ENCODE data around the gene APOBEC3A. TPM values are rescaled to one million over a fixed set of nuclear protein-coding genes. Genes with fewer than 3 reads are reported as not detected.
"Not testable (repeated sequence)": the region's sequence is repeated elsewhere in the genome, so short reads cannot be mapped to it uniquely, and the experiment has no call there.

Gene APOBEC3A
- total RNA-seq, 2 experiments from 2014 or later, result not detected

GRCh38 chr22:38996105-38996504, 38.7 kb downstream of the APOBEC3A start:
- TF ChIP-seq CTCF (IDR thresholded peaks at IDR 0.05), result no peak
- H3K9me3 Mint-ChIP-seq, result peaks cover 3% of the 10 kb centered on the region
- DNase-seq, result no peak
- no peak overlapping the region for H3K27ac Mint-ChIP-seq
- peaks cover 14% of the 10 kb centered on the region for H3K27me3 Mint-ChIP-seq
- ChIA-PET POLR2A (interaction anchor here (0.9 kb wide), 1 partner anchor 69 kb away, joined by 3 read pairs; no protein-coding TSS in a partner anchor), CTCF (interaction anchor here (1.2 to 4.8 kb wide), 2 partner anchors 21 to 126 kb away, joined by 3 to 21 read pairs; no protein-coding TSS in a partner anchor)
- ATAC-seq, result no peak
- H3K4me1 Mint-ChIP-seq (ENCODE audit: low read depth), result peaks cover 8% of the 10 kb centered on the region
- H3K36me3 Mint-ChIP-seq (ENCODE audit: low read depth), result no peaks in the 10 kb centered on the region
- H3K4me3 Mint-ChIP-seq, result no peak overlapping the region
- intact Hi-C loops (cut with micrococcal nuclease), result no loop called here

- no peak for ATAC-seq
- TF ChIP-seq CTCF (IDR thresholded peaks at IDR 0.05), result no peak
- no peak overlapping the region for H3K27ac Mint-ChIP-seq
- H3K9me3 Mint-ChIP-seq, result peaks cover 3% of the 10 kb centered on the region
- no peak overlapping the region for H3K4me3 Mint-ChIP-seq
- DNase-seq, result no peak
- intact Hi-C loops (cut with micrococcal nuclease), result no loop called here
- H3K27me3 Mint-ChIP-seq, result peaks cover 14% of the 10 kb centered on the region
- no peaks in the 10 kb centered on the region for H3K36me3 Mint-ChIP-seq (ENCODE audit: low read depth)
- H3K4me1 Mint-ChIP-seq (ENCODE audit: low read depth), result peaks cover 8% of the 10 kb centered on the region
- CTCF ChIA-PET, result interaction anchor here (4.8 kb wide), 1 partner anchor 128 kb away, joined by 21 read pairs; no protein-coding TSS in a partner anchor
- POLR2A ChIA-PET, result interaction anchor here (0.7 kb wide), 1 partner anchor 81 kb away, joined by 5 read pairs; no protein-coding TSS in a partner anchor
Measured at GRCh38 chr22:38997518-38997917, 40.1 kb downstream of the APOBEC3A start.

- H3K27me3 Mint-ChIP-seq, result peaks cover 1% of the 10 kb centered on the region
Measured at GRCh38 chr22:39003165-39003638, 45.8 kb downstream of the APOBEC3A start.

GRCh38 chr22:39007177-39007576, 49.8 kb downstream of the APOBEC3A start:
- no peak for ATAC-seq
- H3K36me3 Mint-ChIP-seq (ENCODE audit: low read depth), result no peaks in the 10 kb centered on the region
- no peak overlapping the region for H3K27ac Mint-ChIP-seq
- H3K4me3 Mint-ChIP-seq, result no peak overlapping the region
- ChIA-PET CTCF (interaction anchor here (0.7 to 8.2 kb wide), 14 partner anchors 12 to 239 kb away, joined by 3 to 130 read pairs (median 4); partner anchors contain the start of gene CBX6), POLR2A (no interaction called here)
- DNase-seq, result no peak
- H3K27me3 Mint-ChIP-seq, result no peaks in the 10 kb centered on the region
- no peaks in the 10 kb centered on the region for H3K9me3 Mint-ChIP-seq
- H3K4me1 Mint-ChIP-seq (ENCODE audit: low read depth), result peaks cover 5% of the 10 kb centered on the region
- TF ChIP-seq CTCF (IDR thresholded peaks at IDR 0.05), result no peak
- intact Hi-C loops (cut with micrococcal nuclease), result loop anchor here (5.0 kb wide), 1 partner anchor 110 kb away; no protein-coding TSS in a partner anchor

More at GRCh38 chr22:39003165-39003638, 45.8 kb downstream of the APOBEC3A start:
- ChIA-PET POLR2A (interaction anchor here (0.9 to 1.5 kb wide), 2 partner anchors 18 to 133 kb away, joined by 3 to 9 read pairs; no protein-coding TSS in a partner anchor), CTCF (interaction anchor here (0.5 to 8.2 kb wide), 44 partner anchors 9 to 957 kb away, joined by 3 to 130 read pairs (median 4); partner anchors contain the start of genes APOBEC3B, APOBEC3G and CBX6)
- DNase-seq (peak; percentile 90), ATAC-seq (peak; percentile 95)
- peaks cover under 1% of the 10 kb centered on the region for H3K9me3 Mint-ChIP-seq
- H3K27ac Mint-ChIP-seq, result no peak overlapping the region
- H3K36me3 Mint-ChIP-seq (ENCODE audit: low read depth), result no peaks in the 10 kb centered on the region
- no peak overlapping the region for H3K4me3 Mint-ChIP-seq
- intact Hi-C loops (cut with micrococcal nuclease), result loop anchor here (5.0 kb wide), 1 partner anchor 131 kb away; the partner anchor contains the start of gene CBX6
- TF ChIP-seq CTCF (IDR thresholded peaks at IDR 0.05), result peak; percentile 71
- H3K4me1 Mint-ChIP-seq (ENCODE audit: low read depth), result peaks cover 5% of the 10 kb centered on the region

- H3K36me3 Mint-ChIP-seq (ENCODE audit: low read depth); DNase-seq; H3K4me1 Mint-ChIP-seq (ENCODE audit: low read depth); H3K27me3 Mint-ChIP-seq; H3K4me3 Mint-ChIP-seq; H3K27ac Mint-ChIP-seq; H3K9me3 Mint-ChIP-seq; ATAC-seq: not testable (repeated sequence)
- POLR2A ChIA-PET, result interaction anchor here (0.6 kb wide), 1 partner anchor 115 kb away, joined by 3 read pairs; no protein-coding TSS in a partner anchor
- CTCF ChIA-PET, result interaction anchor here (1.2 to 8.2 kb wide), 5 partner anchors 71 to 147 kb away, joined by 3 to 130 read pairs (median 8); partner anchors contain the start of gene CBX6
- intact Hi-C loops (cut with micrococcal nuclease), result loop anchor here (5.0 kb wide), 1 partner anchor 109 kb away; no protein-coding TSS in a partner anchor
Measured at GRCh38 chr22:39008271-39008850, 51.0 kb downstream of the APOBEC3A start.

Data from activated CD8-positive, alpha-beta T cell treated with anti-CD3 and anti-CD28 coated beads for 36 hours (primary cell).